Measurements from ENCODE around the gene MYLIP. TPM values are rescaled to one million over a fixed set of nuclear protein-coding genes. Genes with fewer than 3 reads are reported as not detected.

The MYLIP gene
- total and polyA plus RNA-seq, 2 of the 13 experiments (the other 11 are each of a cell fraction or from before 2014, with no cell fraction given) = 3.4 to 10.8 TPM

- peak; percentile 76 for TF ChIP-seq ZNF816 (CRISPR knock-in tag; IDR thresholded peaks at IDR 0.05; ENCODE audit: borderline replicate concordance)
- 0 out of 2 replicates have a peak, but pooled peaks have one; percentile 58 for TF ChIP-seq REXO4 (CRISPR knock-in tag; IDR thresholded peaks at IDR 0.05; ENCODE audit: borderline replicate concordance)
- TF ChIP-seq KAT2B (IDR thresholded peaks at IDR 0.05; ENCODE audit: borderline replicate concordance, low read depth, low read length) = no peak
- peak; percentile 84; the same call in 1 of the 2 replicates for TF ChIP-seq ZNF337 (CRISPR knock-in tag; IDR thresholded peaks at IDR 0.05; ENCODE audit: borderline replicate concordance, low read depth)
- TF ChIP-seq BRF2 (CRISPR knock-in tag; IDR thresholded peaks at IDR 0.05) = peak; percentile 72
- TF ChIP-seq DBP (CRISPR knock-in tag; IDR thresholded peaks at IDR 0.05; ENCODE audit: not compliant biosample characterization) = peak; percentile 72
- peak; percentile 97 for TF ChIP-seq MTF2 (CRISPR knock-in tag; IDR thresholded peaks at IDR 0.05; ENCODE audit: borderline replicate concordance)
- 0 out of 2 replicates have a peak, but pooled peaks have one; percentile 78 for TF ChIP-seq ZXDC (CRISPR knock-in tag; IDR thresholded peaks at IDR 0.05)
- TF ChIP-seq ZNF768 (CRISPR knock-in tag; IDR thresholded peaks at IDR 0.05) = peak; percentile 78
- TF ChIP-seq ZNF782 (CRISPR knock-in tag; IDR thresholded peaks at IDR 0.05; ENCODE audit: borderline replicate concordance) = no peak
- TF ChIP-seq ZBTB44 (CRISPR knock-in tag; IDR thresholded peaks at IDR 0.05) = peak; percentile 96
- no peak for TF ChIP-seq PRMT3 (CRISPR knock-in tag; IDR thresholded peaks at IDR 0.05; ENCODE audit: borderline replicate concordance, low read depth)
- peak; percentile 87; the same call in 1 of the 2 replicates for TF ChIP-seq BORCS8-MEF2B (CRISPR knock-in tag; IDR thresholded peaks at IDR 0.05)
- peak; percentile 44 for TF ChIP-seq HMG20A (CRISPR knock-in tag; IDR thresholded peaks at IDR 0.05; ENCODE audit: borderline replicate concordance)
- TF ChIP-seq ZSCAN21 (CRISPR knock-in tag; IDR thresholded peaks at IDR 0.05; ENCODE audit: borderline replicate concordance) = peak; percentile 94
- no peak for TF ChIP-seq KLF15 (CRISPR knock-in tag; IDR thresholded peaks at IDR 0.05; ENCODE audit: borderline replicate concordance)
- no peak; the same call in 1 of the 2 replicates for TF ChIP-seq ZNF446 (CRISPR knock-in tag; IDR thresholded peaks at IDR 0.05)
- TF ChIP-seq ZNF678 (CRISPR knock-in tag; IDR thresholded peaks at IDR 0.05) = peak; percentile 55; the same call in 1 of the 2 replicates
- TF ChIP-seq ZNF691 (CRISPR knock-in tag; IDR thresholded peaks at IDR 0.05; ENCODE audit: borderline replicate concordance, low read depth) = no peak; the same call in 1 of the 2 replicates
- TF ChIP-seq ZSCAN20 (CRISPR knock-in tag; IDR thresholded peaks at IDR 0.05; ENCODE audit: borderline replicate concordance) = peak; percentile 77; the same call in 1 of the 2 replicates
Measured at GRCh38 chr6:16128759-16129622, at the start of gene MYLIP (continued).
